Measurements from ENCODE around the gene RAB28.

The RAB28 gene

DNA sequence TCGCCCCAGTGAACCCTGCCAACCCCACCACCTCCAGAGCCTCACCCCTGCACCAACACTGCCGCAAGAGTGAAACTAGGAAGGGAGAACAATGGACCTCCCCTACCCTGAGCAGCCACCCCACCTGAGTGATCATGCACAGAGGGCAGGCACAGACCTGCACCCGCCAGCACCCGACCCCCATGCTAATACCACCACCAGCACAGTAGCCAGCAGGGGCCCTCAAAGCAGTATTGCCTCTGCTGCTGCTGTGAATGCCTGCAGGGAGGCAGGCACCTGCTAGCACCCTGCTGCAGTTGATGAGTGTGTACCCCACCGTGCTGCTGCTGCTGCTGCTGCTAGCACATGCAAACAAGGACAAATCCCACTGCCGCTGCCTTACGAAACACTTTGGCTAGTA is 100.1 kb downstream of the RAB28 start:
- DNase-seq (ENCODE audit: low read depth in 2 of 3, low spot score in 2 of 3) = no peak

GRCh38 chr4:13378973-13379759 is 105.0 kb downstream of the RAB28 start:
- DNase-seq (ENCODE audit: low read depth in 2 of 3, low spot score in 2 of 3) = no peak

DNA sequence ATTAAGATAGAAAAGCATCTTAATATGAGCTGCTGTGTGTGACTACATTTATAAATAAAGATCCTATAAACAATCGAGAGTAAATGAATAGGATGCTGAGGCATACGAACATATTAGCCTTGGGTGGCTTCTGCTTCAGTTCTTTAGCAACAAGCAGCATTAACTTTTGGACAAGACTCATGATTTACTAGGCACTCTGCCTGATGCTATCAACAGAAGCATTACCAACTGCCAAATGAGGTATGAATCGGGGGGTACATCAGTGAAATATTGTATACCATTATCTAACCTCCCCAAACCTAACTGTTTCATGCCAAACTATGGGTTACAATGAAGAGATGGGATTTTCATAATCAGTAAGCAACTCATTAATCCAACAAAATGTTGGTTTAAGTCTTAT is 113.1 kb downstream of the RAB28 start:
- DNase-seq (ENCODE audit: low read depth in 2 of 3, low spot score in 2 of 3) = no peak

DNA sequence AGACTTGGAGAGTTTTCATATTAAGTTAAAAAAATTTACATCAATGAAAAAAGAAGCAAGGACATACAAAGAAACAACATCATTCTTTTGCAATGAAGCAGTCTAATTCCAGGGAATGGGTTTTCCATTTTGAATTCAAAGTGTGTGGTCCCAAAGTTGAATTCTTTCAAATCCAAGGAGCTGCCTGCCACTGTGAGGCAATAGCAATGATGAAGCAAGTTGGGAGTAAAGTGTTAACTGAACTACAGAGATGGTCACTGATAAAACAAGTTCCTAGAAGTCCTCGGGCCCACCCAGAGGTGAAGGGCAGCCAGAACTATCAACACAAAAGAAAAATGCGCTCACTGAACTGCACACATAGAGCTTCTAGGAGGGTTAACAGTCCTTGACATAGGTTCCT is 115.9 kb downstream of the RAB28 start:
- DNase-seq (ENCODE audit: low read depth in 2 of 3, low spot score in 2 of 3) = no peak

GRCh38 chr4:13367691-13368090 is 116.4 kb downstream of the RAB28 start:
- no peak for DNase-seq (ENCODE audit: low read depth in 2 of 3, low spot score in 2 of 3)

DNA sequence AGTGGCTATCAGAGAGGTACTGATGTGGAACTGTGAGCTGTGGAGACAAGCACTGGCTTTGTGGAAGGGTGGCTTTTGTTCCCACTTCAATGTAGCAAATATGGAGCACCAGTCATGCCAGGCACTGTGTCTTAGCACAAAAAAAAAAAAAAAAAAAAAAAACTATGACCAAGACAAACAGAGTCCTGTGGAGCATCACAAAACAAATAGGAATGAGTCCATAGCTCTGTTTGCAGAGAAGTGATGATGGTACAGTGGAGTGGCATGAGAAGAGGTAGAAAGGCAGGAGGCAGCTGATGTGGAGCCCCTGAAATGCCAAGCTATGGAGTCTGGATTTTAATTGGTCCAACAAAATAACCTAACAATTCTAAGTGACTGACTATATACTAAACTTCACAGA is 116.9 kb downstream of the RAB28 start:
- no peak for DNase-seq (ENCODE audit: low read depth in 2 of 3, low spot score in 2 of 3)

GRCh38 chr4:13365195-13365594 is 118.9 kb downstream of the RAB28 start:
- DNase-seq (ENCODE audit: low read depth in 2 of 3, low spot score in 2 of 3) = no peak

DNA sequence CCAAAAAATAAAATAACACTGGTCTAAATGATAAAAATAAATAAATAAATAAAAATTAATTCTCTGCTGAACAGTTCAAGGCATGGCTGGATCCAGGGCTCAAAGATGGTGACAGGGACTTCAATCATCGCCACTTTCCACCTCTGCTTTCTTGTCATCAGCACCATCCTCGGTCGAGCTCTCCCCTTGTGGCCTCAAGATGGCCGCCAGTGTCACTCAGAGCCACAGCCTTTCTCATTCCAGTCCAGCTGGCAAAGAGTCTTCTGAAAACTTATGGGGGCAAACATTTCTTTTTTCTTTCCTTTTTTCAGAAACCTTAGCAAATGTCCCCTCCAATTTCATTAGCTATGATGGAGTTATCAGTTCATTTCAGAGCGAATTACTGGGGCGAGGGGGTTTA is 119.5 kb downstream of the RAB28 start:
- no peak for DNase-seq (ENCODE audit: low read depth in 2 of 3, low spot score in 2 of 3)

GRCh38 chr4:13364172-13364571 is 120.0 kb downstream of the RAB28 start:
- no peak for DNase-seq (ENCODE audit: low read depth in 2 of 3, low spot score in 2 of 3)

DNA sequence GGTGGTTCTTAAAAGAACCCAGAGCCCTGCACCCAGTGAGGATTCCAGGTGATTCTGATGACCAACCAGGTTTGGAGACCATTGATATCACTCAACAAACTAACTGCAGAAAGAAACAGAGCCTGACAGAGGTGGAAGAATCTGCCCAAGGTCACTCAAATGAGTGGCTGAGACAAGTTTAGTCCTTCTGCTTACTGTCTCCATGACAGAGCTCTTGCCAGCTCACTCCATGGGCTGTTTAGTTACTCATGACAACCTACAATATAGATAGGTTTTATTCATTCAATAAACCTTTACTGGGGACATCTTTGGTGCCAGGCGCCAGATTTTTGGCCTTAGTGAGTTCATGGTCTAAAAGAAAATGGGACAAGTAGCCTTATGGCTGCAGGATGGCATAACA is 124.3 kb downstream of the RAB28 start:
- no peak for DNase-seq (ENCODE audit: low read depth in 2 of 3, low spot score in 2 of 3)

DNA sequence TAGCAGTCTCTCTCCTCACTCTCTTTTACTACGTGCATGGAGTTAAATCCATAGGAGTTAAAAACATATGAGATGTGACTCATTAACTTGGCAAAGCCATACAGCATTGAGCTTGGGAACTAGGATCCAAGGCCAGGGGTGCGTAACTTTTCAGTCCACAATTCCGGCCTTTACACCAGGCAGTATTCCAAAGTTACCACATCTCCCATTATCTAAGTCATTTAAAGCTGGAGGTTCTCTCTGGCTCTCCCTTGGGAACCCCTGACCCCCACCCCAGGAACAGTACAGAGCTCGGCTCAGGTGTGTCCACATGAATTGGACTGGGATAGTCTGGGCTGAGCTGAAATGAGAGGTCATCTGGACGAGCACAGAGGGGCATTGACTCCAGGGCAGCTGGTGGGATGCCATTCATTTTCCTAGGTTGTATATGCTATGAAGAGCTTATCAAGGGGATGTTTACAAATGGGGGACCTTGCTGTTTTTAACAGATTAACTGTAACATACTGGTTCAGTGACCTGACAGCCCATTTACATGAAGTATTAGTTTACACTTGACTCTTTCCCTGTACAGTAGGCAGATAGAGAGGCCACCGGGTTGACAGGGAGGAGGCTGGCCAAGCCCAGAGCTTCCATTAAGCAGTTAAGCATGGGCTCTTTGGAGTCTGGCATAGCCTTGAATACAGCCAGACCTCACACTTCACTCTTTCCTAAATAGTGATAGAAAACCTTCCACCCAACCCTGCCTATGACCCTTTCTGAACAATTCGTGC is 128.8 kb downstream of the RAB28 start:
- DNase-seq (ENCODE audit: low read depth in 2 of 3, low spot score in 2 of 3) = no peak

DNA sequence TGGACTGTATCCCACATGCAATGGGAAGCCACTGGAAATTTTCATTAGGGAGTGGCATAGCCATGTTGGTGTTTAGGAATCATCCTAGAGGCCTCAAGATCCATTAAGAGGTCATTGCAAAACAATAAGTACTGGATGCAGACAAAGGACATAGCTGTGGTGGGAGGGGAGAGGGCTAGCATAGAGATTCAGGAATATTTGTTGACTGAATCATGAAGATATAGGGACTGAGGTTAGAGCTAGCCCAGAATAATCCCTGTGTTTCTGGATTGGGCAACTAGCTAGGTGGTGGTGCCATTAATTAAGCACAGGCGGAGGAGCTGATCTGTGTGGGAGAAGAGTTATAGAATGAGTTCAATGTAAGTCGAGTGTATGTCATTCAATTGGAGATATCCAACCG is 135.0 kb downstream of the RAB28 start:
- no peak for DNase-seq (ENCODE audit: low read depth in 2 of 3, low spot score in 2 of 3)

GRCh38 chr4:13348216-13348615 is 135.9 kb downstream of the RAB28 start:
- DNase-seq (ENCODE audit: low read depth in 2 of 3, low spot score in 2 of 3) = no peak

DNA sequence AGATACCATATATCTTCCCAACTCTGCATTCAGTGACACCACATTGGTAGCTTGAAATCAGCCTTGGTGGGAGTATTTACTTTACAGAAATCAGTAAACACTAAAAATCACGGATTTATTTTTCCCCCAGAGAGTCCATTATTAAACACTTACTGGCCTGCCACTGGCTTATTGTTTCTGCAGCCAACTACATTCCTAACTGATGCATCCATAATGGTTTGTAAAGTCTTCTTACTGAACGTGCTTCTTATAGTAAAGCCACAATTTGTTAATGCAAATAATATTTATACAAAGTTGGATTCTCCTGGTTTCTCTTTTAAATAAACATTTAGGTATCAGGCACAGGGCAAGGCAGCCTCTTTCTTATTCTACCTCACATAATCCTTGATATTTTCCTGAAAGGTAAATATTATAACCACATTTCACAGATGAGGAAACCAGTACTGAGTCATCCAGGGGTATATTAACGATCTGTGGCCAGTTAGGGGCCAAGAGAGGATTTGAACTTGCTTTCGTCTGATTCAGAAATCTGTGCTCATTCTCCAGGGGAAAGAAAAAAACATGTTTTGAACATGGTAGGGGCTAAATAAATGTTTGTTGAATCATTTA is 136.5 kb downstream of the RAB28 start:
- no peak for DNase-seq (ENCODE audit: low read depth in 2 of 3, low spot score in 2 of 3)

GRCh38 chr4:13344216-13344615 is 139.9 kb downstream of the RAB28 start:
- no peak for DNase-seq (ENCODE audit: low read depth in 2 of 3, low spot score in 2 of 3)

GRCh38 chr4:13340672-13341071 is 143.5 kb downstream of the RAB28 start:
- DNase-seq (ENCODE audit: low read depth in 2 of 3, low spot score in 2 of 3) = no peak

GRCh38 chr4:13331827-13332226 is 152.3 kb downstream of the RAB28 start:
- no peak for DNase-seq (ENCODE audit: low read depth in 2 of 3, low spot score in 2 of 3)

DNA sequence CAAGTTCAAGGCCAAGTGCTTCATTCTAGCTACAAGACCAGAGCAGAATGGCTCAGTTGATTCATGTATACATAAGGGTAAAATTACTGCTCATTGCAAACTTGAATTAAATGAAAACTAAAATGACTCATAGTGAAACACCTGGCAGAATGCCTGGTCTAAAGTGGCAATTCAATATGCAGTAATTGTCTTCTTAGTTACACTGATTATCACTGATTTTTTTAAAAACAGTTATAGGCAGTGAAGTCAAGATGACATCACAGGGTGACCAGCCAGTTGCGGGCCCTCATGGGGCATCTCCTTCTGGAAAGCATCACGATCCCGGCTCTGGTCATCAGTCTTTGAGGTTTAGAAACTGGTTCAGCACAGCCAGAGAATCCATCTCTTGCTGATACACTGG is 154.2 kb downstream of the RAB28 start:
- no peak for DNase-seq (ENCODE audit: low read depth in 2 of 3, low spot score in 2 of 3)

DNA sequence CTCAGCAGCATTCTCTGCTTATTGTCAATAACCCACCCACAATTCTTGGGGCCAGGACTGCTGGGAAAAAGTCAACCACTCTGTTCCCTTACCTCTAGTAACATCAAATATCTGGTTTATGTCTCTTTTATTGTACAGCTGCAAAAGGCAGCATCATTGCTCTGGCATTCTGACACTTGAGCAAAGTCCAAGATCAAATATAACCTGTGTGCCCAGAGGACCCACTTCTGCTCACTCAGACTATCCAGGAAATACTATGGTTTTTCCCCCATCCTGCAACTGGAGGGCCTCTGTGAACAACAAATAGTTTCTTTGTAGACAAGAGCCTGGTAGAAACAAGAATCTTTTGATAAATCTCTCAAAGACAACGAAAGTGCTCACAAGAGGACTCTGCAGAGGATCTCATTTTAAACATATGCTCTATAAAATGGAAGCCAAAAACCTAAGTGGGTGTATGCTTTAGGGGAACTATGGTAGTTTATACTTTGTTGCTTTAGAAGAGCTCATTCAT is 154.7 kb downstream of the RAB28 start:
- DNase-seq (ENCODE audit: low read depth in 2 of 3, low spot score in 2 of 3) = no peak

GRCh38 chr4:13328591-13328990 is 155.5 kb downstream of the RAB28 start:
- DNase-seq (ENCODE audit: low read depth in 2 of 3, low spot score in 2 of 3) = no peak

- no peak for DNase-seq (ENCODE audit: low read depth in 2 of 3, low spot score in 2 of 3)
Observed at GRCh38 chr4:13327991-13328390, 156.1 kb downstream of the RAB28 start.

DNA sequence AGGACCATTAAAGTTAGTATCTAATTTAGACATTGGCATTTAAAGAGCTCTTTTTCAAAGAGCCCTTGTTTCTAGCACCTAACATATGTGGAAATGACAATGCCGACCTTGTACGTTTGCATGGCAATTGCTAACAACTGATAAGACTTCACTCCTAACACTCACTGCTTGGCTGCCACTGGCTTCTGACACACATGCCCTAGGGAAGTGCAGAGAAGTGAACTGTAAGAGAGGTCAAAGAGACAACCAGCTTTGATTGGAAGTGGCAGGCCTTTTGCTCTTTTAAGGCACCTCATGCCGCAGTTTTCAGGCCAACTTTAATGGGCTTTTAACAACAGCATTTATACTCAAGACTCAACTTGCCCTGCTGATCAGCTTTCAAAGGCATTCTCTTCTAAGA is 158.4 kb downstream of the RAB28 start:
- DNase-seq (ENCODE audit: low read depth in 2 of 3, low spot score in 2 of 3) = no peak
